ENCODE results near the gene DSN1.

DNA sequence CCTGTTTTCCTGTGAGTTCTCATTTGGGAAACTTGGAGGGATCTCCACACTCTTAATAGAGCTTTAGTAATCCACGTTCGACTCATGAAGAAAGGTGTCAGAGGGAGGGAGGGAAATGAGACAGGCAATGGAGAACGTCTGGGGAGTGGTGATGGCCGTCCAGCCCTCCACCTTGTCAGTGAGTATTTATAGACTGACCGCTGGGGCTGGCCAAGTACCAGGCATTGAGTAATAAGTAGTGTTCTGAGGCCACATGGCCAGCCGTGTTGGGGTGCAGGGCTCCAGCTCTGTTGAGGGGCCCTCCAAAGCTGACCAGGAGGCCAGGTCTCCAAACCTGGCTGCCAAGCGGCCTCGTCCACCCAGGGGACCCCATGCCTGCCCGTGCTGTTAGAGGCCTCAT lies 11.3 kb upstream of the DSN1 start:
- TF ChIP-seq, protein P1, sequence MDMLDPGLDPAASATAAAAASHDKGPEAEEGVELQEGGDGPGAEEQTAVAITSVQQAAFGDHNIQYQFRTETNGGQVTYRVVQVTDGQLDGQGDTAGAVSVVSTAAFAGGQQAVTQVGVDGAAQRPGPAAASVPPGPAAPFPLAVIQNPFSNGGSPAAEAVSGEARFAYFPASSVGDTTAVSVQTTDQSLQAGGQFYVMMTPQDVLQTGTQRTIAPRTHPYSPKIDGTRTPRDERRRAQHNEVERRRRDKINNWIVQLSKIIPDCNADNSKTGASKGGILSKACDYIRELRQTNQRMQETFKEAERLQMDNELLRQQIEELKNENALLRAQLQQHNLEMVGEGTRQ (IDR thresholded peaks at IDR 0.05), result no peak
- no peak for TF ChIP-seq NR3C1 (IDR thresholded peaks at IDR 0.05)
- TF ChIP-seq, protein P2, sequence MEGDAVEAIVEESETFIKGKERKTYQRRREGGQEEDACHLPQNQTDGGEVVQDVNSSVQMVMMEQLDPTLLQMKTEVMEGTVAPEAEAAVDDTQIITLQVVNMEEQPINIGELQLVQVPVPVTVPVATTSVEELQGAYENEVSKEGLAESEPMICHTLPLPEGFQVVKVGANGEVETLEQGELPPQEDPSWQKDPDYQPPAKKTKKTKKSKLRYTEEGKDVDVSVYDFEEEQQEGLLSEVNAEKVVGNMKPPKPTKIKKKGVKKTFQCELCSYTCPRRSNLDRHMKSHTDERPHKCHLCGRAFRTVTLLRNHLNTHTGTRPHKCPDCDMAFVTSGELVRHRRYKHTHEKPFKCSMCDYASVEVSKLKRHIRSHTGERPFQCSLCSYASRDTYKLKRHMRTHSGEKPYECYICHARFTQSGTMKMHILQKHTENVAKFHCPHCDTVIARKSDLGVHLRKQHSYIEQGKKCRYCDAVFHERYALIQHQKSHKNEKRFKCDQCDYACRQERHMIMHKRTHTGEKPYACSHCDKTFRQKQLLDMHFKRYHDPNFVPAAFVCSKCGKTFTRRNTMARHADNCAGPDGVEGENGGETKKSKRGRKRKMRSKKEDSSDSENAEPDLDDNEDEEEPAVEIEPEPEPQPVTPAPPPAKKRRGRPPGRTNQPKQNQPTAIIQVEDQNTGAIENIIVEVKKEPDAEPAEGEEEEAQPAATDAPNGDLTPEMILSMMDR (IDR thresholded peaks at IDR 0.05), result no peak
- no peak for TF ChIP-seq POLR2A (IDR thresholded peaks at IDR 0.05; ENCODE audit: low read length)
- no peak for TF ChIP-seq RCOR1 (IDR thresholded peaks at IDR 0.05; ENCODE audit: low read depth, low read length)
- TF ChIP-seq MAZ (IDR thresholded peaks at IDR 0.05; ENCODE audit: borderline replicate concordance, low read depth, low read length), result no peak
- TF ChIP-seq ZNF302 (CRISPR knock-in tag; IDR thresholded peaks at IDR 0.05), result no peak
- TF ChIP-seq, protein P3, sequence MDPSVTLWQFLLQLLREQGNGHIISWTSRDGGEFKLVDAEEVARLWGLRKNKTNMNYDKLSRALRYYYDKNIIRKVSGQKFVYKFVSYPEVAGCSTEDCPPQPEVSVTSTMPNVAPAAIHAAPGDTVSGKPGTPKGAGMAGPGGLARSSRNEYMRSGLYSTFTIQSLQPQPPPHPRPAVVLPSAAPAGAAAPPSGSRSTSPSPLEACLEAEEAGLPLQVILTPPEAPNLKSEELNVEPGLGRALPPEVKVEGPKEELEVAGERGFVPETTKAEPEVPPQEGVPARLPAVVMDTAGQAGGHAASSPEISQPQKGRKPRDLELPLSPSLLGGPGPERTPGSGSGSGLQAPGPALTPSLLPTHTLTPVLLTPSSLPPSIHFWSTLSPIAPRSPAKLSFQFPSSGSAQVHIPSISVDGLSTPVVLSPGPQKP (IDR thresholded peaks at IDR 0.05; ENCODE audit: low read depth, low read length), result no peak
- no peak for TF ChIP-seq SMC3 (IDR thresholded peaks at IDR 0.05)
- no peak for TF ChIP-seq POLR2AphosphoS2 (conservative IDR thresholded peaks at IDR 0.05; ENCODE audit: low read length)
- TF ChIP-seq BHLHE40 (IDR thresholded peaks at IDR 0.05; ENCODE audit: low read depth, low read length), result no peak
- TF ChIP-seq ESRRA (IDR thresholded peaks at IDR 0.05; ENCODE audit: borderline replicate concordance, low read length), result no peak
- TF ChIP-seq MYC (IDR thresholded peaks at IDR 0.05; ENCODE audit: borderline replicate concordance, low read length), result no peak
